HepG2 (cell line): ENCODE measurements around the gene GOLGA8H. TPM values are rescaled to one million over a fixed set of nuclear protein-coding genes. Genes with fewer than 3 reads are reported as not detected.
"Not testable (repeated sequence)": the region's sequence is repeated elsewhere in the genome, so short reads cannot be mapped to it uniquely, and the experiment has no call there.

Experiments used
- ATAC-seq: fragments of 200-7000 bp; cut with Tn5 transposase; 3 replicates; pipeline ENCODE4 v1.9.1; 2020; ENCODE audit warnings: mild to moderate bottlenecking, moderate library complexity
- BruUV-seq: library from RNA; stranded (reverse); fragments of 400-500 nt; replicated peaks from 2 replicates; lab custom pipeline; 2021; lab: Mats Ljungman, UMichigan
- CTCF ChIA-PET: fragments of 300-600 bp; formaldehyde crosslinking; extraction: SDS; loops from one replicate; lab custom pipeline; 2021; ENCODE audit warnings: low total read pairs, inconsistent platforms, low intra/inter-chr PET ratio; lab: Yijun Ruan, JAX
- POLR2A ChIA-PET: fragments of 350-600 bp; sonication (Branson Sonifier 250); formaldehyde crosslinking; loops from one replicate; lab custom pipeline; 2020; ENCODE audit warnings: antibody characterized with exemption, inconsistent platforms; lab: Yijun Ruan, JAX
- DNase-seq: peaks from one replicate; pipeline ENCODE4 v3.0.0-alpha.2; 2015; ENCODE audit warnings: low spot score
- FAIRE-seq: peaks from 3 replicates; lab custom pipeline; 2011; peaks lifted over from hg19 to GRCh38; lab: Jason Lieb, UNC
- H2AFZ ChIP-seq: one replicate; pipeline ENCODE4 v1.6.1; 2011; ENCODE audit warnings: low read length, inconsistent platforms
- H3K27ac ChIP-seq: fragments of 300-600 bp; 3 replicates; pipeline ENCODE4 v1.8.0; 2011; ENCODE audit warnings: mixed run types, mild to moderate bottlenecking, mixed read lengths, low read length, inconsistent platforms; ENCODE audit not compliant: insufficient read depth; ENCODE audit errors: extremely low read length
- H3K27me3 ChIP-seq, 2 experiments: fragments of 200-600 bp in 1 of 2; 2 replicates in 1 of 2; 3 replicates in 1 of 2; pipeline versions ENCODE4 v1.6.0 to v1.8.0; 2011; ENCODE audit warnings: low read length in 2 of 2, mild to moderate bottlenecking in 2 of 2, moderate library complexity in 2 of 2, inconsistent platforms in 1 of 2; ENCODE audit not compliant: insufficient read depth in 2 of 2, control insufficient read depth in 1 of 2
- H3K36me3 ChIP-seq, 2 experiments: fragments of 200-600 bp in 1 of 2; replicated peaks in 1 of 2; 2 replicates in 1 of 2; 3 replicates in 1 of 2; pipeline versions ENCODE4 v1.5.1 to v1.8.0; 2011; ENCODE audit warnings: low read length in 2 of 2, inconsistent platforms in 1 of 2; ENCODE audit not compliant: insufficient read depth in 2 of 2, control insufficient read depth in 1 of 2
- H3K4me1 ChIP-seq: 2 replicates; pipeline ENCODE4 v1.5.1; 2012; ENCODE audit warnings: low read length, inconsistent platforms; ENCODE audit not compliant: insufficient read depth
- H3K4me2 ChIP-seq: 2 replicates; pipeline ENCODE4 v1.6.0; 2011; ENCODE audit warnings: low read depth, low read length, inconsistent platforms
- H3K4me3 ChIP-seq, 3 experiments: fragments of 200-600 bp in 1 of 3; sonication (generic), shearing (Covaris generic) in 1 of 3; replicated peaks in 1 of 3; 2 replicates each; pipeline ENCODE4 v1.5.1; 2011 to 2016; ENCODE audit warnings: low read length in 3 of 3, inconsistent platforms in 2 of 3, low read depth in 2 of 3, mild to moderate bottlenecking in 2 of 3, control low read depth in 1 of 3, mixed read lengths in 1 of 3; ENCODE audit not compliant: insufficient read depth in 1 of 3
- H3K79me2 ChIP-seq: one replicate; pipeline ENCODE4 v1.6.1; 2011; ENCODE audit warnings: low read length, inconsistent platforms; ENCODE audit not compliant: insufficient read depth
- H3K9ac ChIP-seq: 2 replicates; pipeline ENCODE4 v1.6.0; 2011; ENCODE audit warnings: mild to moderate bottlenecking, low read depth, low read length, inconsistent platforms; ENCODE audit not compliant: insufficient read depth
- H3K9me3 ChIP-seq: 2 replicates; pipeline ENCODE4 v1.5.1; 2012; ENCODE audit warnings: mild to moderate bottlenecking, low read length
- H4K20me1 ChIP-seq: 2 replicates; pipeline ENCODE4 v1.6.0; 2011; ENCODE audit warnings: inconsistent platforms, mild to moderate bottlenecking, low read length, moderate library complexity; ENCODE audit not compliant: insufficient read depth
- STAG1 ChIP-seq: sonication (generic); formaldehyde crosslinking; IDR thresholded peaks from 2 replicates; pipeline ENCODE4 v1.4.0; 2020; ENCODE audit warnings: missing genetic modification reagents
- WGBS: methylation state at CpG from one replicate; pipeline ENCODE4 v1.1.6; 2017; ENCODE audit warnings: low lambda C conversion rate; 5-methylcytosine and 5-hydroxymethylcytosine counted together
- in situ Hi-C: cut with HindIII; loops from 2 replicates; pipeline ENCODE4 v1.10.0; 2017; ENCODE audit warnings: low pct_unique_long_range_greater_than_20kb; ENCODE audit not compliant: extremely low pct_ligation_motif_present
- intact Hi-C: fragments of 100-400 bp; cut with micrococcal nuclease; formaldehyde crosslinking; loops from one replicate; pipeline ENCODE4 v1.10.0; 2022; ENCODE audit not compliant: unreplicated experiment
- polyA plus RNA-seq, 8 experiments: library from polyadenylated mRNA; depleted of rRNA in 3 of 8; stranded (reverse) in 7 of 8; unstranded in 1 of 8; fragments of >200 nt; fragmentation: Illumina TruSeq in 4 of 8; extraction: Trizol in 4 of 8; gene quantifications; 2 replicates each; pipeline versions ENCODE4 v1.2.1 to v1.2.3, GENCODE V29; 2011 to 2016; ENCODE audit warnings: low read depth in 4 of 8, missing spikeins in 1 of 8, mixed read lengths in 1 of 8; ENCODE audit not compliant: insufficient read depth in 1 of 8
- small RNA-seq, 3 experiments: library from RNA; depleted of rRNA; stranded (forward); fragments of <200 nt; gene quantifications; one replicate each; pipeline ENCODE3, GENCODE V24; 2012; ENCODE audit warnings: low read depth in 2 of 3, low replicate concordance in 1 of 3; ENCODE audit not compliant: insufficient read length in 3 of 3, insufficient read depth in 2 of 3
- total RNA-seq, 5 experiments: library from RNA; depleted of rRNA; stranded (reverse); fragments of >200 nt; fragmentation: Illumina TruSeq; extraction: Trizol; gene quantifications; 2 replicates each; pipeline ENCODE4 v1.2.3, GENCODE V29; 2016; ENCODE audit warnings: low read depth in 1 of 5

The GOLGA8H gene
- total and polyA plus RNA-seq, 2 of the 13 experiments (the other 11 are each of a cell fraction or from before 2014, with no cell fraction given), result 0.16 to 0.49 TPM

DNA sequence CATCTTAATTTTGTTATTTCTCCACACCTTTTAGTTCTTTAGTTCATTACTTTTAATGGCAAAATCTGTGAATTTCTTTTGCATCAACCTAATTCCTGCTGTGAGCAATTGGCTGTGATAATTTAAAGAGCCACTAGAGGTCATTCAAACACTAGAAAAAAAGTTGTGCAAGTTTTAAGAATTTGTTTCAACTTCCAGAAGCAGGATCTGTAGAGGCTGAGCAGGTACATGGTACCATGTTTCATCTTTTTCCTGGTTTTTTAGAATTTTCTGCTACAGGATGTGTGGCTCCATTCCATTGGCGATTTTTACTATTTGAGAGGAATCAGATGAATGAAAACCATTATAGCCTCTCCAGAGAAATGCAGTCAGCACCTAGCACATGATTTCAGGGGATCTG lies 57.3 kb downstream of the GOLGA8H start:
- intact Hi-C loops, result not testable (repeated sequence)

More for the DNA sequence above, 57.3 kb downstream of the GOLGA8H start:
- POLR2A ChIA-PET, H2AFZ ChIP-seq, H3K79me2 ChIP-seq, in situ Hi-C loops, BruUV-seq, CTCF ChIA-PET, H3K9me3 ChIP-seq, H3K4me1 ChIP-seq, H3K4me3 ChIP-seq, H3K27me3 ChIP-seq, H3K4me2 ChIP-seq, ATAC-seq, H3K9ac ChIP-seq, DNase-seq, H4K20me1 ChIP-seq, H3K27ac ChIP-seq, FAIRE-seq: not testable (repeated sequence)
- H3K36me3 ChIP-seq, result peaks cover 0 to 17% of the 10 kb centered on the region in 2 experiments; a peak in 2 of 5 replicates
- 56% methylated on average over 1 of the region's 1 CpG for WGBS
- TF ChIP-seq STAG1 (CRISPR knock-in tag), result peak; percentile 25; the same call in 1 of the 2 replicates

Small RNA genes within 50 kb of the gene (small RNA-seq; reads per million reads assigned to genes)
- gene RF00096 (0.98 to 5.5 (median 1.9) reads per million in 3 experiments), gene RN7SL628P (0 reads per million in 3 experiments), gene RN7SL796P (0 reads per million in 3 experiments)

Other genes with a start within 250 kb of the GOLGA8H start
- 1.1 and 1.2 TPM in 2 replicates for gene CHRFAM7A, start 210.5 kb upstream of the GOLGA8H start, total RNA-seq (2016; rRNA removed; fragmentation: Illumina TruSeq; extraction: Trizol)
- 1.7 and 2.7 TPM in 2 replicates for gene CHRFAM7A, start 210.5 kb upstream of the GOLGA8H start, polyA plus RNA-seq (2011; rRNA removed)
- 0.09 TPM in 1 of 2 replicates, not detected in the other for gene GOLGA8R, start 189.8 kb upstream of the GOLGA8H start, total RNA-seq (2016; rRNA removed; fragmentation: Illumina TruSeq; extraction: Trizol)
- gene GOLGA8R, start 189.8 kb upstream of the GOLGA8H start, polyA plus RNA-seq (2011; rRNA removed), result 0.08 and 0.12 TPM in 2 replicates
- not detected in 2 replicates for gene GOLGA8Q, start 52.0 kb upstream of the GOLGA8H start, total RNA-seq (2016; rRNA removed; fragmentation: Illumina TruSeq; extraction: Trizol)
- 0.09 and 0.22 TPM in 2 replicates for gene GOLGA8Q, start 52.0 kb upstream of the GOLGA8H start, polyA plus RNA-seq (2011; rRNA removed)